ENCODE results near the gene CCDC78.

The CCDC78 gene

GRCh38 chr16:726438-727290 is at the start of gene CCDC78, which contains the start of gene HAGHL:
CCDC78 (minus strand) TSS chr16:726443; CDS start chr16:726367, 76 bp downstream.
HAGHL (plus strand) TSS chr16:727106; CDS start chr16:727510, 404 bp downstream.
- H3K27ac Mint-ChIP-seq = no peak within 1 kb of the TSS

DNA sequence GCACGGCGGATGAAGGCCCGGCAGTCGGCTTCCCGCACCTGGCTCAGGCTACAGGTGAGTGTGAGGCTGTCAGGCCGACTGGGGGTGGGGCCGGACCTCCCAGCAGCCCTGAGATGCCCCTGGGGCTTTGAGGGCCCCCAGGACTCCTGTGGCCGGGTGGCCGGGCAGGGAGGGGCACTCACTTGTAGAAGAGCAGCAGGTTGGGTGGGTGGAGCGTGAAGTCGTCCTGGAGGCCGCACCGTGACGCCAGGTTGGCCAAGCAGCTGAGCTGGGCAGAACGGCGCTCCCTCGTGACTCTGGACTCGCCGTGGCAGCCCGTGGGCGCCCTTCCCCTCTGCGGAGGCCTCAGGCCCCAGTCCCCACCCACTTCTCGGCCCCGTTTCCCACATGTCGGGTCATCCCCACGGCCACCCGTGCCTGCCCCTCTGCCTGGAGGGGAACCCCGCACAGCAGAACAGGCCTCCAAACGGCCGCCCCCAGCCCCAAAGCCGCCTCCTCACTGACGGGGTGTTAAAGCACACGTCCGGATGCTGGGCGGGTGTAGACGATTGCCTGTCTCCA is 49.1 kb upstream of the CCDC78 start:
- no peak overlapping the region for H3K4me3 Mint-ChIP-seq
- H3K27ac Mint-ChIP-seq = no peak overlapping the region
- no peak for DNase-seq (ENCODE audit: low spot score)
- H3K27me3 Mint-ChIP-seq (ENCODE audit: low read depth) = no peaks in the 10 kb centered on the region
- H3K4me1 Mint-ChIP-seq (ENCODE audit: low read depth) = no peaks in the 10 kb centered on the region
- H3K36me3 Mint-ChIP-seq (ENCODE audit: low read depth) = no peaks in the 10 kb centered on the region
- no peaks in the 10 kb centered on the region for H3K9me3 Mint-ChIP-seq

More at GRCh38 chr16:726438-727290, at the start of gene CCDC78, which contains the start of gene HAGHL:
- peak within 1 kb of the TSS; percentile 65 for H3K4me3 Mint-ChIP-seq
- peak; percentile 42 for DNase-seq (ENCODE audit: low spot score)
- H3K4me1 Mint-ChIP-seq (ENCODE audit: low read depth) = no peaks in the 10 kb centered on the region
- no peaks in the 10 kb centered on the region for H3K36me3 Mint-ChIP-seq (ENCODE audit: low read depth)
- H3K9me3 Mint-ChIP-seq = no peaks in the 10 kb centered on the region
- H3K27me3 Mint-ChIP-seq (ENCODE audit: low read depth) = no peaks in the 10 kb centered on the region

GRCh38 chr16:774086-775001 is 48.1 kb upstream of the CCDC78 start:
- DNase-seq (ENCODE audit: low spot score) = no peak
- Mint-ChIP-seq H3K4me1 (ENCODE audit: low read depth) (no peaks in the 10 kb centered on the region), H3K36me3 (ENCODE audit: low read depth) (no peaks in the 10 kb centered on the region), H3K27ac (no peak overlapping the region), H3K27me3 (ENCODE audit: low read depth) (no peaks in the 10 kb centered on the region), H3K4me3 (no peak overlapping the region), H3K9me3 (no peaks in the 10 kb centered on the region)

DNA sequence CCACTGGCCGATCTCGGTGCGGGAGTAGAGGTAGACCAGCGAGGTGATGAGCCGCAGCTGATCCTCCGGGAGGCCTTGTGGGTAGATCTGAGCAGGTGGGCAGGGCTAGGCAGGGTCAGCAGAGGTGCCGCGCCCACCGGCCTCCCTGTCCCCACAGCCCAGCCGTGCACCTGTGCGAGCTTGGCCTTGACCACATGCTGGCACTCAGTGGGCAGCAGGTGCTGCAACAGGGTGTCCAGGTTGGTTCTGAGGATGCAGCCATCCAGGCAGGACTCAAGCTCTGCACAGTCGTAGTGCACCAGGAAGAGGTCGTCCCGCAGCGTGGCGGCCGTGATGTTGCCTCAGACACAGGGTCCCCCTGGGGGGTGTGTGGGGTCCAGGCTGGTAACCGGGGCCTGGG is 46.7 kb upstream of the CCDC78 start:
- Mint-ChIP-seq H3K27ac (no peak overlapping the region), H3K4me3 (no peak overlapping the region), H3K4me1 (ENCODE audit: low read depth) (no peaks in the 10 kb centered on the region), H3K27me3 (ENCODE audit: low read depth) (no peaks in the 10 kb centered on the region), H3K9me3 (no peaks in the 10 kb centered on the region), H3K36me3 (ENCODE audit: low read depth) (no peaks in the 10 kb centered on the region)
- DNase-seq (ENCODE audit: low spot score) = no peak

GRCh38 chr16:770411-770810 is 44.2 kb upstream of the CCDC78 start:
- no peak overlapping the region for H3K27ac Mint-ChIP-seq
- no peaks in the 10 kb centered on the region for H3K36me3 Mint-ChIP-seq (ENCODE audit: low read depth)
- no peak overlapping the region for H3K4me3 Mint-ChIP-seq
- H3K9me3 Mint-ChIP-seq = no peaks in the 10 kb centered on the region
- no peaks in the 10 kb centered on the region for H3K4me1 Mint-ChIP-seq (ENCODE audit: low read depth)
- no peak for DNase-seq (ENCODE audit: low spot score)
- no peaks in the 10 kb centered on the region for H3K27me3 Mint-ChIP-seq (ENCODE audit: low read depth)

- no peaks in the 10 kb centered on the region for H3K36me3 Mint-ChIP-seq (ENCODE audit: low read depth)
- DNase-seq (ENCODE audit: low spot score) = no peak
- H3K9me3 Mint-ChIP-seq = no peaks in the 10 kb centered on the region
- H3K27ac Mint-ChIP-seq = no peak overlapping the region
- no peaks in the 10 kb centered on the region for H3K27me3 Mint-ChIP-seq (ENCODE audit: low read depth)
- no peak overlapping the region for H3K4me3 Mint-ChIP-seq
- no peaks in the 10 kb centered on the region for H3K4me1 Mint-ChIP-seq (ENCODE audit: low read depth)
Observed at GRCh38 chr16:769934-770333, 43.7 kb upstream of the CCDC78 start.

DNA sequence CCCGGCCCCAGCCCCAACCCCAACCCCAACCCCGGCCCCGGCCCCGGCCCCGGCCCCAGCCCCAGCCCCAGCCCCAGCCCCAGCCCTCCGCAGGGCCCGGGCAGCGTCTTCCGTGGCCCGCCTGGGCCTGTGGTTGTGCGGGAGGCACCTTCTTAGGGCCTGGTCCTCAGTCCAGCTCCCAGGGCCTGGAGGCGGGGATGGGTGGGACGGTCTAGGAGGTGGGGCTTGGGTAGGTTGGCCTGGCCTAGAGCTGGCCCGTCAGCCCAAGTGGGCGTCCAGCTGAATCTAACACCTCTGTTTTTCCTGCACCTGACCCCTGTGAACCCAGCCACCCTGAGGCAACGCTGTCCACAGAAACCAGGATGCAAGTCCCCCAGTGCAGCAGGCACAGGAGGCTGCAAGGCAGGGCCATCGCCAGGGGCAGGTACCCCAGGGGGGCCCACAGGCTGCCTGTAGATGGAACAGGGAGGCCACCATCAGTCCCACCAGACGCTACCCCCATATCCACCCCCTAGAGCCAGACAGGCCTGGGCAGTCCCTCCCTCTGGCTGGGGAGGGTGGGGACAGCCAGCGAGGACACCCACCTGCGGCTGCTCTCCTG is 43.0 kb upstream of the CCDC78 start:
- Mint-ChIP-seq H3K27ac (no peak overlapping the region), H3K4me1 (ENCODE audit: low read depth) (no peaks in the 10 kb centered on the region), H3K27me3 (ENCODE audit: low read depth) (no peaks in the 10 kb centered on the region), H3K4me3 (no peak overlapping the region), H3K36me3 (ENCODE audit: low read depth) (no peaks in the 10 kb centered on the region), H3K9me3 (no peaks in the 10 kb centered on the region)
- no peak for DNase-seq (ENCODE audit: low spot score)

GRCh38 chr16:768428-768827 is 42.2 kb upstream of the CCDC78 start:
- Mint-ChIP-seq H3K4me3 (no peak overlapping the region), H3K27me3 (ENCODE audit: low read depth) (no peaks in the 10 kb centered on the region), H3K27ac (no peak overlapping the region), H3K9me3 (no peaks in the 10 kb centered on the region), H3K4me1 (ENCODE audit: low read depth) (no peaks in the 10 kb centered on the region), H3K36me3 (ENCODE audit: low read depth) (no peaks in the 10 kb centered on the region)
- no peak for DNase-seq (ENCODE audit: low spot score)

DNA sequence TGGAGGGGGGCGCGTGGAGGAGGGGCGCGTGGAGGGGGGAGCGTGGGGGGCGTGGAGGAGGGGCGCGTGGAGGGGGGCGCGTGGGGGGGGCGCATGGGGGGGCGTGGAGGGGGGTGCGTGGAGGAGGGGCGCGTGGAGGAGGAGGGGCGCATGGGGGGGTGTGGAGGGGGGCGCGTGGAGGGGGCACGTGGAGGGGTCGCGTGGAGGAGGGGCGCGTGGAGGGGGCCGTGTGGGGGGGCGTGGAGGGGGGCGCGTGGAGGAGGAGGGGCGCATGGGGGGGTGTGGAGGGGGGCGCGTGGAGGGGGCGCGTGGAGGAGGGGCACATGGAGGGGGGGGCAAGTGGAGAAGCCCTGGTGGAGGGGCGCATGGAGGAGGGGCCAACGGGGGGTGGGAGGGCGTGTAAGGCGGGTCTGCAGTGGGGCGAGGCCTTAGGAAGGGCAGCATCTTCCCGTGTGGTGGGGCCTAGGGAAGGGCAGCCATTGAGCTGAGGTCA is 41.5 kb upstream of the CCDC78 start:
- no peaks in the 10 kb centered on the region for H3K36me3 Mint-ChIP-seq (ENCODE audit: low read depth)
- H3K27me3 Mint-ChIP-seq (ENCODE audit: low read depth) = no peaks in the 10 kb centered on the region
- H3K4me3 Mint-ChIP-seq = no peak overlapping the region
- no peaks in the 10 kb centered on the region for H3K9me3 Mint-ChIP-seq
- no peak for DNase-seq (ENCODE audit: low spot score)
- no peak overlapping the region for H3K27ac Mint-ChIP-seq
- no peaks in the 10 kb centered on the region for H3K4me1 Mint-ChIP-seq (ENCODE audit: low read depth)

DNA sequence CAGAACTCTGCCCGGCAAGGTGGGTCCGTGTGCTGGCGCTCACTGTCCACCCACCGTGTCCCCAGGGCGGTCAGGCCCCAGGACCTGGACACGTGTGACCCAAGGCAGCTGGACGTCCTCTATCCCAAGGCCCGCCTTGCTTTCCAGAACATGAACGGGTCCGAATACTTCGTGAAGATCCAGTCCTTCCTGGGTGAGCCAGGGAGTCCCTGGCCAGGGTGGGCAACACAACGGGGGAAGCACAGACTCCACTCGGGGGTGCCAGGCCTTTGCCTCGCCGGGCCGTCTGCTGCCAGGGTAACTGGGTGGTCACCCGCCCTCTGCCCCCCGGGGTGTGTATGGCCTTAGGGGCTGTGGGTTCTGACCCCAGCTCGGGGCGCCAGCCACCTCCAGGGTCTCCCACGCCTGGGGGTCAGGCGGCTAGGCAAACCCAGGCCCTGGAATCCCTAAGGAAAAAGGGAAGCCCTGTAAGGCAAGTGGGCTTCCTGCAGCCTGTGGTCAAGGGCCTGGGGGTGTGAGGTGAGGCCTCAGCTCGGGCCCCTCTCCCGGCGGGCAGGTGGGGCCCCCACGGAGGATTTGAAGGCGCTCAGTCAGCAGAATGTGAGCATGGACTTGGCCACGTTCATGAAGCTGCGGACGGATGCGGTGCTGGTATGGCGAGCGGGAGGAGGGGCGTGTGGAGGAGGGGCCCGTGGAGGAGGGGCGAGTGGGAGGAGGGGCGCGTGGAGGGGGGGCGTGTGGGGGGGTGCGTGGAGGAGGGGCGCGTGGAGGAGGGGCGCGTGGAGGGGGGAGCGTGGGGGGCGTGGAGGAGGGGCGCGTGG is 40.8 kb upstream of the CCDC78 start:
- no peak overlapping the region for H3K27ac Mint-ChIP-seq
- no peaks in the 10 kb centered on the region for H3K4me1 Mint-ChIP-seq (ENCODE audit: low read depth)
- DNase-seq (ENCODE audit: low spot score) = no peak
- no peaks in the 10 kb centered on the region for H3K27me3 Mint-ChIP-seq (ENCODE audit: low read depth)
- no peak overlapping the region for H3K4me3 Mint-ChIP-seq
- no peaks in the 10 kb centered on the region for H3K36me3 Mint-ChIP-seq (ENCODE audit: low read depth)
- no peaks in the 10 kb centered on the region for H3K9me3 Mint-ChIP-seq

GRCh38 chr16:766008-766819 is 40.0 kb upstream of the CCDC78 start:
- H3K4me1 Mint-ChIP-seq (ENCODE audit: low read depth) = no peaks in the 10 kb centered on the region
- DNase-seq (ENCODE audit: low spot score) = no peak
- H3K27me3 Mint-ChIP-seq (ENCODE audit: low read depth) = no peaks in the 10 kb centered on the region
- H3K9me3 Mint-ChIP-seq = no peaks in the 10 kb centered on the region
- no peaks in the 10 kb centered on the region for H3K36me3 Mint-ChIP-seq (ENCODE audit: low read depth)
- no peak overlapping the region for H3K4me3 Mint-ChIP-seq
- H3K27ac Mint-ChIP-seq = no peak overlapping the region

DNA sequence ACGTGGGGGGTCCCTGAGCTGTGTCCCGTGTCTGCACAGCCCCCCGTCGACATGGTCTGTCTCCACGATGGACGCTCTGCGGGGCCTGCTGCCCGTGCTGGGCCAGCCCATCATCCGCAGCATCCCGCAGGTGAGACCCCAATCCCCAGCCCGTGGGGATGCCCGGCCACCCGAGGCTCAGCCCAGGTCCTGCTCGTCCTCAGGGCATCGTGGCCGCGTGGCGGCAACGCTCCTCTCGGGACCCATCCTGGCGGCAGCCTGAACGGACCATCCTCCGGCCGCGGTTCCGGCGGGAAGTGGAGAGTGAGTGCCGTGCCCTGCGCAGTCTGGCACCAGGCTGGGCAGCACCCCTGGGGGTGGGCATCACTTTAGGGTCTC is 39.2 kb upstream of the CCDC78 start:
- no peaks in the 10 kb centered on the region for H3K9me3 Mint-ChIP-seq
- no peak for DNase-seq (ENCODE audit: low spot score)
- no peak overlapping the region for H3K27ac Mint-ChIP-seq
- H3K27me3 Mint-ChIP-seq (ENCODE audit: low read depth) = no peaks in the 10 kb centered on the region
- H3K36me3 Mint-ChIP-seq (ENCODE audit: low read depth) = no peaks in the 10 kb centered on the region
- no peaks in the 10 kb centered on the region for H3K4me1 Mint-ChIP-seq (ENCODE audit: low read depth)
- no peak overlapping the region for H3K4me3 Mint-ChIP-seq
